ENCODE results near the gene ENTPD8.

Gene ENTPD8

GRCh38 chr9:137479892-137480685 lies 38.9 kb upstream of the ENTPD8 start:
- TF ChIP-seq TCF12 (IDR thresholded peaks at IDR 0.05; ENCODE audit: low read depth) (no peak), CREB1 (IDR thresholded peaks at IDR 0.05; ENCODE audit: low read depth) (no peak), EP300 (IDR thresholded peaks at IDR 0.05; ENCODE audit: borderline replicate concordance) (no peak), REST (IDR thresholded peaks at IDR 0.05; ENCODE audit: low read depth) (no peak), NFIC (IDR thresholded peaks at IDR 0.05) (no peak), ZBTB7A (IDR thresholded peaks at IDR 0.05; ENCODE audit: low read depth) (no peak), USF1 (IDR thresholded peaks at IDR 0.05) (no peak), MAX (IDR thresholded peaks at IDR 0.05) (no peak), CEBPB (IDR thresholded peaks at IDR 0.05) (no peak), YY1 (IDR thresholded peaks at IDR 0.05; ENCODE audit: low read depth) (no peak), RAD21 (IDR thresholded peaks at IDR 0.05; ENCODE audit: low read depth) (no peak), TEAD4 (IDR thresholded peaks at IDR 0.05) (no peak), EGR1 (IDR thresholded peaks at IDR 0.05) (no peak), TAF1 (IDR thresholded peaks at IDR 0.05; ENCODE audit: low read depth) (no peak)

- no peak for TF ChIP-seq RAD21 (IDR thresholded peaks at IDR 0.05; ENCODE audit: low read depth)
- TF ChIP-seq TCF12 (IDR thresholded peaks at IDR 0.05; ENCODE audit: low read depth), result no peak
- TF ChIP-seq NFIC (IDR thresholded peaks at IDR 0.05), result no peak
- no peak for TF ChIP-seq FOXM1 (IDR thresholded peaks at IDR 0.05; ENCODE audit: borderline replicate concordance, low read depth)
- TF ChIP-seq USF1 (IDR thresholded peaks at IDR 0.05), result no peak
- no peak for TF ChIP-seq YY1 (IDR thresholded peaks at IDR 0.05; ENCODE audit: low read depth)
- no peak for TF ChIP-seq MAX (IDR thresholded peaks at IDR 0.05)
- TF ChIP-seq CEBPB (IDR thresholded peaks at IDR 0.05), result no peak
- TF ChIP-seq EGR1 (IDR thresholded peaks at IDR 0.05), result no peak
- no peak for TF ChIP-seq TAF1 (IDR thresholded peaks at IDR 0.05; ENCODE audit: low read depth)
- no peak for TF ChIP-seq EP300 (IDR thresholded peaks at IDR 0.05; ENCODE audit: borderline replicate concordance)
- TF ChIP-seq TEAD4 (IDR thresholded peaks at IDR 0.05), result no peak
These were observed 38.1 kb upstream of the ENTPD8 start for GRCh38 chr9:137478962-137479861.

GRCh38 chr9:137478613-137478961 lies 37.4 kb upstream of the ENTPD8 start:
- TF ChIP-seq EGR1 (IDR thresholded peaks at IDR 0.05), result no peak
- no peak for TF ChIP-seq REST (IDR thresholded peaks at IDR 0.05; ENCODE audit: low read depth)
- TF ChIP-seq TAF1 (IDR thresholded peaks at IDR 0.05; ENCODE audit: low read depth), result no peak
- TF ChIP-seq RAD21 (IDR thresholded peaks at IDR 0.05; ENCODE audit: low read depth), result no peak
- no peak for TF ChIP-seq YY1 (IDR thresholded peaks at IDR 0.05; ENCODE audit: low read depth)
- TF ChIP-seq EP300 (IDR thresholded peaks at IDR 0.05; ENCODE audit: borderline replicate concordance), result no peak
- TF ChIP-seq CREB1 (IDR thresholded peaks at IDR 0.05; ENCODE audit: low read depth), result no peak
- TF ChIP-seq FOXM1 (IDR thresholded peaks at IDR 0.05; ENCODE audit: borderline replicate concordance, low read depth), result no peak
- no peak for TF ChIP-seq CEBPB (IDR thresholded peaks at IDR 0.05)
- TF ChIP-seq USF1 (IDR thresholded peaks at IDR 0.05), result no peak
- no peak for TF ChIP-seq MAX (IDR thresholded peaks at IDR 0.05)
- TF ChIP-seq NFIC (IDR thresholded peaks at IDR 0.05), result no peak
- no peak for TF ChIP-seq ZBTB7A (IDR thresholded peaks at IDR 0.05; ENCODE audit: low read depth)
- TF ChIP-seq TEAD4 (IDR thresholded peaks at IDR 0.05), result no peak
- TF ChIP-seq TCF12 (IDR thresholded peaks at IDR 0.05; ENCODE audit: low read depth), result no peak

Data from Ishikawa (cell line).